GM18867 (cell line): Measurements from ENCODE around the gene RBM18.

Experiments
- ATAC-seq: cut with Tn5 transposase; IDR thresholded peaks from one replicate; pipeline ENCODE4 v1.9.1; 2021; ENCODE audit warnings: mild to moderate bottlenecking, moderate library complexity; ENCODE audit not compliant: unreplicated experiment

The RBM18 gene

GRCh38 chr9:122264360-122265148 lies at the start of gene RBM18, which contains the start of gene MRRF:
Gene RBM18, minus strand, starts transcription at chr9:122264840. Its CDS starts 3,348 bp downstream, at chr9:122261492.
Gene MRRF, plus strand, starts transcription at chr9:122264882. Its CDS starts 6,010 bp downstream, at chr9:122270892.
- ATAC-seq: peak; percentile 90

GRCh38 chr9:122314165-122314564 lies 49.5 kb upstream of the RBM18 start:
- no peak for ATAC-seq

GRCh38 chr9:122309861-122310260 lies 45.2 kb upstream of the RBM18 start:
- no peak for ATAC-seq

- ATAC-seq: no peak
Measured at GRCh38 chr9:122307925-122308324, 43.3 kb upstream of the RBM18 start.

GRCh38 chr9:122307061-122307460 lies 42.4 kb upstream of the RBM18 start:
- no peak for ATAC-seq

GRCh38 chr9:122302237-122303093 lies 37.8 kb upstream of the RBM18 start:
- ATAC-seq: no peak

- ATAC-seq: no peak
Measured at GRCh38 chr9:122297512-122297911, 32.9 kb upstream of the RBM18 start.

- no peak for ATAC-seq
Measured at GRCh38 chr9:122294531-122294930, 29.9 kb upstream of the RBM18 start.

GRCh38 chr9:122291458-122291857 lies 26.8 kb upstream of the RBM18 start:
- no peak for ATAC-seq

- ATAC-seq: no peak
Measured at GRCh38 chr9:122287214-122287720, 22.6 kb upstream of the RBM18 start.

GRCh38 chr9:122286764-122287163 lies 22.1 kb upstream of the RBM18 start:
- no peak for ATAC-seq

- no peak for ATAC-seq
Measured at GRCh38 chr9:122281368-122281767, 16.7 kb upstream of the RBM18 start.

- ATAC-seq: no peak
Measured at GRCh38 chr9:122277285-122277897, 12.8 kb upstream of the RBM18 start.

- ATAC-seq: no peak
Measured at GRCh38 chr9:122276096-122276495, 11.5 kb upstream of the RBM18 start.

- ATAC-seq: no peak
Measured at GRCh38 chr9:122274055-122274454, 9.4 kb upstream of the RBM18 start.

GRCh38 chr9:122268041-122268814 lies 3.6 kb upstream of the RBM18 start:
- ATAC-seq: no peak

- ATAC-seq: peak; percentile 35
Measured at GRCh38 chr9:122265149-122265915, 692 bp upstream of the RBM18 start.

- ATAC-seq: no peak
Measured at GRCh38 chr9:122263699-122264349, 816 bp downstream of the RBM18 start.

- ATAC-seq: no peak
Measured at GRCh38 chr9:122262073-122262472, 2.6 kb downstream of the RBM18 start.
